ENCODE results near the gene MGLL.

The MGLL gene

DNA sequence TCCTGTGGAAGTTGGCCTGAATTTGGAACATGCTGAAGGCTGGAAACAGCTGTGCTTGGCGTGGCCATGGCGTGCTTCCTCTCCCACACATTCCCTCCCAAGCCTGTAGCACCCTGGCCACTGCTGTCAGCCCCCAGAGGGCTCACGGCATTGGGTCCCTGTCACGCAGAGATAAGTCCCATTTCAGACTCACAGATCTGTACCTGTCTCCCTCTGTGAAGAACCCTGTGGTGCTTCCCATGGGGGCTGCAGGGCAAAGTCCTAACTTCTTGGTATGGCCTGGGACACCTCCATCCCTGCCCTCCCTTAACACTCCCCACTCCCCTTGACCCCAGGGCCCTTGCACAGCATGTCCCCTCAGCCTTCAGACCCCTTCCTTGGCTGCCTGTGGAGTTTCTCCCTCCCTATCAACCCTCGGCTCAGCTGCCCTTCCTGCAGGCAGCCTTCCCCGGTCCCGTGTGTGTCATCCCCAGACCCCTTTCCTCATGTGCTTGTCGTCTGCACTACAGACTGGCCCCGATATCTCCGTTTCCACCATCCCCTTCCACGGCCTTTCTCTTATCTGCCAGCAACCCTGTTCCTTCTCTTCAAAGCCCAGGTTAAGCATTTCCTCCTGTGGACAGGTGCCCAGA, 120.9 kb downstream of the MGLL start:
- Histone ChIP-seq H3K27ac (no peak overlapping the region), H3K4me1 (no peaks in the 10 kb centered on the region), H3K9ac (no peak overlapping the region), H3K36me3 (ENCODE audit: control insufficient read depth, insufficient read depth, low read length) (no peaks in the 10 kb centered on the region), H3K79me2 (no peaks in the 10 kb centered on the region), H3K27me3 (ENCODE audit: control insufficient read depth, insufficient read depth, low read length) (no peaks in the 10 kb centered on the region), H2AFZ (no peak overlapping the region), H3K9me3 (ENCODE audit: control insufficient read depth, low read length) (no peaks in the 10 kb centered on the region), H3K4me3 (ENCODE audit: low read depth, low read length) (no peak overlapping the region), H3K4me2 (ENCODE audit: low read length) (no peak overlapping the region)
- TF ChIP-seq, protein P1, sequence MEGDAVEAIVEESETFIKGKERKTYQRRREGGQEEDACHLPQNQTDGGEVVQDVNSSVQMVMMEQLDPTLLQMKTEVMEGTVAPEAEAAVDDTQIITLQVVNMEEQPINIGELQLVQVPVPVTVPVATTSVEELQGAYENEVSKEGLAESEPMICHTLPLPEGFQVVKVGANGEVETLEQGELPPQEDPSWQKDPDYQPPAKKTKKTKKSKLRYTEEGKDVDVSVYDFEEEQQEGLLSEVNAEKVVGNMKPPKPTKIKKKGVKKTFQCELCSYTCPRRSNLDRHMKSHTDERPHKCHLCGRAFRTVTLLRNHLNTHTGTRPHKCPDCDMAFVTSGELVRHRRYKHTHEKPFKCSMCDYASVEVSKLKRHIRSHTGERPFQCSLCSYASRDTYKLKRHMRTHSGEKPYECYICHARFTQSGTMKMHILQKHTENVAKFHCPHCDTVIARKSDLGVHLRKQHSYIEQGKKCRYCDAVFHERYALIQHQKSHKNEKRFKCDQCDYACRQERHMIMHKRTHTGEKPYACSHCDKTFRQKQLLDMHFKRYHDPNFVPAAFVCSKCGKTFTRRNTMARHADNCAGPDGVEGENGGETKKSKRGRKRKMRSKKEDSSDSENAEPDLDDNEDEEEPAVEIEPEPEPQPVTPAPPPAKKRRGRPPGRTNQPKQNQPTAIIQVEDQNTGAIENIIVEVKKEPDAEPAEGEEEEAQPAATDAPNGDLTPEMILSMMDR (IDR thresholded peaks at IDR 0.05) = no peak

DNA sequence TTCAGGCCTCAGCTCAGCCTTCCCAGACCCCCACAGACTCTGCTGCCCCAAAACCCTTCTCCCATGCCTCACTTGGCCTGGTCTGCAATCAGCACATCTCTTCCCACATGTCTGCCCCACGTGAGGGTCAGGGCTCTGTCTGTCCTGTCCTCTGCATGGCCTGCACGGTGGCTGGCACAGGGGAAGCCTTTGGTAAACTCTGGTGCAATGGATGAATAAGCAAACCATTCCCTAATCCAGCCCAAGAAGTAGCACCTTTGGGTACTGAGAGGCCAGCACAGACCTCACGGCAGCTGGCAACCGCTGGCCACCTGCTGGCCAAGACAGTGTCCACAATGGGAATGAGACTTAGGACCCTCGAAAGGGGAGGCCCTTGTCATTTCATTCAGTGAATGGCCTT, 121.9 kb downstream of the MGLL start:
- Histone ChIP-seq H3K4me1 (no peaks in the 10 kb centered on the region), H3K9me3 (ENCODE audit: control insufficient read depth, low read length) (no peaks in the 10 kb centered on the region), H3K27ac (no peak overlapping the region), H2AFZ (no peak overlapping the region), H3K4me3 (ENCODE audit: low read depth, low read length) (no peak overlapping the region), H3K36me3 (ENCODE audit: control insufficient read depth, insufficient read depth, low read length) (no peaks in the 10 kb centered on the region), H3K4me2 (ENCODE audit: low read length) (no peak overlapping the region), H3K9ac (no peak overlapping the region), H3K79me2 (no peaks in the 10 kb centered on the region), H3K27me3 (ENCODE audit: control insufficient read depth, insufficient read depth, low read length) (no peaks in the 10 kb centered on the region)
- TF ChIP-seq, protein P1 (IDR thresholded peaks at IDR 0.05) = no peak

DNA sequence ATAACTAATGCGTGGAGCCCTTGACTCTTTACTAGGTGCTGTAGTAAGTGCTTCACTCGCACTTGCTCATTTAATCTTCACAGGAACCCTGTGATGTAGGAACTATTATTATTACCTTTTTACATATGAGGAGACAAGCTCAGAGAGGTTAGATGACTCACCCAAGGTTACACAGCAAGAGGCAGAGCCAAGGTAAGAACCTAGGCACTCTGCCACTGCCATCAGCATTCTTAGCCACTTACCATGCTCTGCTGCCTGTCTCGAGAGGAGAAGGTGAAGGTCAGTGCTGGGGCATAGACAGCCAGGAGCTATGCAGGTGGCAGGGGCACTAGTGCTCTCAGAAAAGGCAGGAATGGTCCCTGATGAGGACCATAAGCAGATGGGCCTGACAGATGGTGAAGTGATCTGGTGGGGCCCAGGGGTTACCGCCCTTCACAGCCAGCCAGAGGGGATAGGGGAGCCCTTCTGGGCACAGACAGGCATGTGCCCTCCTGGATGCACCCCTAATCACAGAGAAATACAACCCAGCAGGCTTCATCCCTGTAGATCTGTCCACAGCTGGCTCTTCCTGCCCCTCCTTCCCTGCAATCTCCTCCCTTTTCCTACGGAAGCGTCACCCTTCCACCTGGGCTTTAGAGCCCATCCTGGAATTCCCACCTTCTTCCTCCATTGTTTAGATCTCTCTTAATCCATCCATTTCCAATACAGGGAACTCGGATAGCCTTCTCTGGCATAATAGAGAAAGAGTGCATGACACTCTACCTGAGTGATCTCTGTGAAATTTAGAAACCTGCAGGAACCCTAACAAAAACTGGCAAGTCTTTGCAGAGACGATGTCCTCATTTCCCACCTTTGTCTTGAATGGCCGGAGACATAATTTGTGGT, 122.7 kb downstream of the MGLL start:
- Histone ChIP-seq H3K4me1 (no peaks in the 10 kb centered on the region), H3K27me3 (ENCODE audit: control insufficient read depth, insufficient read depth, low read length) (no peaks in the 10 kb centered on the region), H3K79me2 (no peaks in the 10 kb centered on the region), H3K36me3 (ENCODE audit: control insufficient read depth, insufficient read depth, low read length) (no peaks in the 10 kb centered on the region), H2AFZ (no peak overlapping the region), H3K9me3 (ENCODE audit: control insufficient read depth, low read length) (no peaks in the 10 kb centered on the region), H3K9ac (no peak overlapping the region), H3K4me2 (ENCODE audit: low read length) (no peak overlapping the region), H3K4me3 (ENCODE audit: low read depth, low read length) (no peak overlapping the region), H3K27ac (no peak overlapping the region)
- TF ChIP-seq, protein P1 (IDR thresholded peaks at IDR 0.05) = no peak

DNA sequence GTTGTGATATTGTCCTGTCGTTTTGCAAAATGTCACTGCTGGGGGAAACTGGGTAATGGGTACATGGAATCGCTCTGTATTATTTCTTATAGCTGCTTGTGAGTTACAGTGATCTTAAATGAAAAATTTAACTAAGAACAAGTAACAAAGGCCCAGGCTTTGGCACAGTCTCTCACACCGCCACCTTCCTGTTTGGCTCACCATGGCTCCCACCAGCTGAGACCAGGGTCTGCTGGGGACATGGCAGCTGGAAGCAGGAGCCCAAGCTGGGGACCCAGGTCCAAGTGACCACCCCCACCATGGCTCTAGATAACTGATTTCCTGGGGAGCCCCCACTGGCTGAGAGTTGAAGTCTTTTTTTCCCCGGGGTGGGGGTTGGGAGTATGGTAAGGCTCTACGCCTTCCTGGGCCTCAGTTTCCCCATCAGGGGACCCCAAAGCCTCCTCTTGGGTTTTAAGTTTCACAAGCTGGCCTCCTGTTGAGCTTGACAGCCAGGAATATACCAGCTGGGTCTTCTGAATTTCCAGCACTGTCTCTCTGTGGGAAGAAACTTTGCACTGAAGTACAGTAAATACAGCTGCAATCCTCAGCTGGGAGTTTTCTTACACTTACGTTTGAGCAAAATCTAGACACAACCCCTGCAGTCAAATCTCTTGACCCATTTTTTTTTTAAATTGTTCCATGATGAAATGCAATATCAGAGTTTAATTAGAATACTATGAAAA, 123.5 kb downstream of the MGLL start:
- no peaks in the 10 kb centered on the region for H3K27me3 ChIP-seq (ENCODE audit: control insufficient read depth, insufficient read depth, low read length)
- peak overlapping the region; percentile 73 for H3K27ac ChIP-seq
- no peak overlapping the region for H3K9ac ChIP-seq
- no peaks in the 10 kb centered on the region for H3K79me2 ChIP-seq
- H2AFZ ChIP-seq = no peak overlapping the region
- no peak overlapping the region for H3K4me3 ChIP-seq (ENCODE audit: low read depth, low read length)
- H3K4me2 ChIP-seq (ENCODE audit: low read length) = no peak overlapping the region
- no peaks in the 10 kb centered on the region for H3K36me3 ChIP-seq (ENCODE audit: control insufficient read depth, insufficient read depth, low read length)
- TF ChIP-seq, protein P1 (IDR thresholded peaks at IDR 0.05) = no peak
- no peaks in the 10 kb centered on the region for H3K9me3 ChIP-seq (ENCODE audit: control insufficient read depth, low read length)
- H3K4me1 ChIP-seq = no peaks in the 10 kb centered on the region
